Forelimb muscle (tissue), 1 donor: ENCODE results near the gene ITGA4. TPM values are rescaled to one million over a fixed set of nuclear protein-coding genes. Genes with fewer than 3 reads are reported as not detected.

Experiments used
- DNase-seq: peaks from one replicate; pipeline ENCODE4 v3.0.0-alpha.2; 2013; ENCODE audit warnings: low read depth
- polyA plus RNA-seq: library from polyadenylated mRNA; unstranded; fragments of 120-200 nt; gene quantifications from one replicate; pipeline ENCODE4 v1.2.1, GENCODE V29; 2013; ENCODE audit not compliant: insufficient read length

ITGA4 gene
- polyA plus RNA-seq, 1 donor = 20.5 TPM

DNA sequence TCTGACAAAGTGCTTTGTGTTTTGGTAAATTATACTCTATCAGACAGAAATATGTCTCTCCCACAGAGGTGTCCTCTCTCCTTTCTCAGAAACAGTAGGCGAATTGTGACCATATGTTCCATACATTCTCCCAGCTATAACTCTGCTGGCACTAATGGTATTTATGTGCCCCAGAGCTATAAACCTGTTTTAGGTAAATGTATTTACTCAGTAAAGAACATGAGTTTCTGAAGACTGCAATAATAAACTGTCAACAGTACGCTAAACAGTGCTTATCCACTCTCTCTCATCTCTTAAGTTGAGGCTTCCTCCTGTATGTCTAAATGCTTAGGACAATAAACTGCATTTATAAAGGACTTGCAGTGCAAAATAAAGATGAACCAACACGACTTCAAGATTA is 58.5 kb downstream of the ITGA4 start:
- no peak for DNase-seq

DNA sequence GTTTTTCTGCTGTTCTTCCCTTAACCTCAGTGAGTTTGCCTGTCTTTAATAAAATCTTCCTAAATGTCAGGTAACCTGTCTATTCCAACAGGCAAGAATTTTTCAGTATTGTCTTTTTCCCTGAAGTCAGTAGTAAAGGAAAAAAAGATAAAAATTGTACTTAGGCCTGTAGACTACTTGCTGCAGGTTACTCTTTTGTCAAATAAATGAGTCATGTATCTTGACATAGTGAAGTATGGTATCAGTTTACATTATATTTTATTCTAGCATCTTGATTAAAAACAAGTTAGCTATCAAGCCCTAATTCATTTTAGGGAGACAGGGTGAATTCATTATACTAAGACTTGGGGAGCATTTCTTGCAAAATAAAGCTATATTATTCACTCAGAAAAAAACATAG is 59.8 kb downstream of the ITGA4 start:
- DNase-seq = no peak

GRCh38 chr2:181517685-181518301 is 60.6 kb downstream of the ITGA4 start:
- no peak for DNase-seq

DNA sequence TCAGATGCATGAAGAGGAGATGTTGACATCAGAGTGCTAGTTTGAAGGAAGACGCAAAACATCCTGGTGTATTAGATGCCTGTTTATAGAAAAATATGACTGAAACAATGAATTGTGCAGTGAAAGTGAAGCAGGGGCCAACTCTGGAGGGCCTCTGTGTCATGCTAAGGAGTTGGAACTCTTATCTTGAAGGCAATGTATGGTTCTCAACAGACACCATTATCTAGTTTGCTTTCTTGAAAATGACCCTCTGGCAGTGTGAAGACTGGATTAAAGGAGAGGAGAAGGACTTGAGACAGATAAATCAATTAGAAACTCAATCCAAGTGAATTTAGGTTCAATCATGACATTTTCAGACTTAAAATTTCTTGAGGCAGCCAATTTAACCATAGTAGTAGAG is 63.1 kb downstream of the ITGA4 start:
- no peak for DNase-seq

- DNase-seq = no peak
Measured at GRCh38 chr2:181523756-181524155, 66.6 kb downstream of the ITGA4 start.

DNA sequence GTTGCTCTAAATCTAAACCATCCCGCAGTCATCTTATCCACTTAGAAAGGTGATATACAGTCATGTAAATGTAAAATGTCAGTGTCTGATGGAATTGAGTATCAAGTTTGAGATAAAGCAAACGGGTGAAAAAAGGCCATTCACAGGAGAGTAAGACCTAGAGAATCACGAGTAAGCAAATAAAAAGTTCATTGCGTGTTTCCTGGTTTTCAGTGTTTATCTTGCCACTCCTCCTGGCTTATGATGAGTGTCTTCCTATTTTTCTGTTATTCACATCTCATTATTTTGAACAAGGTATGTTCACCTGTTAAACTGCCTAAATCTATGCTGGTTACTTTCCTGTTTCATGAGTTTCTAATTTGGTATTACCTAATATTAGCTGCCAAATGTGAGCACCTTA is 68.8 kb downstream of the ITGA4 start:
- no peak for DNase-seq

GRCh38 chr2:181527058-181527457 is 69.9 kb downstream of the ITGA4 start:
- DNase-seq = no peak

GRCh38 chr2:181528441-181528840 is 71.3 kb downstream of the ITGA4 start:
- DNase-seq = no peak

- no peak for DNase-seq
Measured at GRCh38 chr2:181536730-181537129, 79.5 kb downstream of the ITGA4 start.

GRCh38 chr2:181540421-181540820 is 83.2 kb downstream of the ITGA4 start:
- no peak for DNase-seq

GRCh38 chr2:181542170-181542569 is 85.0 kb downstream of the ITGA4 start:
- no peak for DNase-seq

- no peak for DNase-seq
Measured at GRCh38 chr2:181546086-181546485, 88.9 kb downstream of the ITGA4 start.

DNA sequence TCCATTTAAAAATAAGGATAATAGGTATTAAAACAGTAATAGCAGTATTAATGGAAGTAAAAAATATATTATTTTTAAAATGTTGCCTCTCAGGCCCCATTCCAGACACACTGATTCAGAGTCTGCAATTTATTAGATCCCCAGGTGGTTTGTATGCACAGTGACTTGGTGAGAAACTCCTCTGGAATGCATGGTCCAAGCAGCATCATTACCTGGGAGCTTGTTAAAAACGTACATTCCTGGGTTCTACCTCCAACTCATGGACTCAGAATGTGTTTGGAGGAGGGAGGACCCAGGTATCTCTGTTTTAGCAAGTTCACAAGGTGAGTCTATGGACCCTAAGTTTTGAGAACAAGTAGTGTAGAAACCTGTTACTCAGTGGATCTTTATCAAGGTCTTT is 95.6 kb downstream of the ITGA4 start:
- DNase-seq = no peak

DNA sequence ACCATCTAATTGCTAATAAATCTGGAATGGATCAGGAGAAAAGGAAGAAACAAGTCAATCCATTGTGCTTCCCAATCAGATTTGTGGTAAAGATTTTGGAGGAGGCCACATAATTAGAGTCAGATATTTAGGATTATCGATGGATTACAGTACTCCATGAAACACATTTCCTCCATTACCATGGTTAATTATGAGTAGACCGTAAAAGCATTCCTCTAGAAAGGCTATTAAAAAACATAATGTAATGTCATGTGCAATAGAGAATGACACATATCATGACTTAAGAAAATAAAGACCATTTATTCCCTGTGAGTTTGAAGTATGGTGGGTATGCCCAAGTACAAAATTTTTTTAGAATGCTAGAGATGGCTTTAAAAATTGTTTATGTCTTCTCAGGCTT is 96.1 kb downstream of the ITGA4 start:
- DNase-seq = no peak

GRCh38 chr2:181554061-181554830 is 97.1 kb downstream of the ITGA4 start:
- DNase-seq = no peak

GRCh38 chr2:181558371-181558770 is 101.2 kb downstream of the ITGA4 start:
- no peak for DNase-seq

GRCh38 chr2:181563101-181563692 is 106.0 kb downstream of the ITGA4 start:
- DNase-seq = no peak

GRCh38 chr2:181566334-181567032 is 109.3 kb downstream of the ITGA4 start:
- no peak for DNase-seq

DNA sequence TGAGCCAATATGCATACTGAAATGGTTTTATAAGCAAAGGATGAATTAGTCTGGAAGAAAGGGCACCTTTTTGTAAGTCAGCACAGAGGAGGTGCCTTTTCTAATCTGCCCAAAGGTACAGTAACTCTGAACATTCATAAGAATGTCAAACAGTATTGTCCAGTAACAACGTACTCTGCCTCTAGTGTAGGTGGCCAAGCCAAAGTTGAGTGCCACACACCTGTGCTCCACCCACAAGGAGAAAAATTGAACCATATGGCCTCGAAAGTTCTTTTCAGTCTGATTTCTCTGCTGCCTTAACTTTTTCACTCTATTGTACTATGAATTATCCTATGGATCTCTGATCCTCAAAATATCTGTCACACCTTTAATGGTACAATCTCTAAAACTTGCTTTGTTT is 112.9 kb downstream of the ITGA4 start:
- DNase-seq = no peak

GRCh38 chr2:181570833-181571661 is 113.9 kb downstream of the ITGA4 start:
- no peak for DNase-seq

- DNase-seq = no peak
Measured at GRCh38 chr2:181573140-181573736, 116.1 kb downstream of the ITGA4 start.
